ENCODE results near the gene RHNO1.
"Not testable (repeated sequence)": the region's sequence is repeated elsewhere in the genome, so short reads cannot be mapped to it uniquely, and the experiment has no call there.

RHNO1 gene

GRCh38 chr12:2860170-2860569 is 16.9 kb upstream of the RHNO1 start:
- H3F3A ChIP-seq (ENCODE audit: low read depth): no peaks in the 10 kb centered on the region
- H3K9me2 ChIP-seq (replicated peaks; ENCODE audit: low read depth, low read length): no peaks in the 10 kb centered on the region
- H4K20me1 ChIP-seq (ENCODE audit: insufficient read depth, low read length, poor library complexity, severe bottlenecking): peaks cover 4% of the 10 kb centered on the region
- H3K4me2 ChIP-seq (ENCODE audit: low read depth, low read length, poor library complexity, severe bottlenecking): no peak overlapping the region
- H3K36me3 ChIP-seq (ENCODE audit: insufficient read depth, low read length): peaks cover 58% of the 10 kb centered on the region
- H3K27me3 ChIP-seq (ENCODE audit: insufficient read depth, low read length, poor library complexity, severe bottlenecking): no peaks in the 10 kb centered on the region
- H3K9me3 ChIP-seq (ENCODE audit: insufficient read depth, low read depth, low read length): no peaks in the 10 kb centered on the region
- H3K4me3 ChIP-seq (ENCODE audit: low read length, poor library complexity, severe bottlenecking): no peak overlapping the region
- no peaks in the 10 kb centered on the region for H3K4me1 ChIP-seq (ENCODE audit: insufficient read depth, low read length, poor library complexity, severe bottlenecking)
- H2AFZ ChIP-seq (ENCODE audit: low read length): no peak overlapping the region
- no peak overlapping the region for H3K9ac ChIP-seq (ENCODE audit: low read depth, low read length, poor library complexity, severe bottlenecking)
- TF ChIP-seq CTCF (conservative IDR thresholded peaks at IDR 0.05; ENCODE audit: low read length) (no peak), EZH2phosphoT487 (IDR thresholded peaks at IDR 0.05; ENCODE audit: borderline replicate concordance) (no peak)
- no peaks in the 10 kb centered on the region for H3K79me2 ChIP-seq (ENCODE audit: insufficient read depth, low read length)

- H3K79me2 ChIP-seq (ENCODE audit: insufficient read depth, low read length): no peaks in the 10 kb centered on the region
- H3K4me2 ChIP-seq (ENCODE audit: low read depth, low read length, poor library complexity, severe bottlenecking): no peak overlapping the region
- TF ChIP-seq CTCF (conservative IDR thresholded peaks at IDR 0.05; ENCODE audit: low read length) (no peak), EZH2phosphoT487 (IDR thresholded peaks at IDR 0.05; ENCODE audit: borderline replicate concordance) (no peak)
- H3K9me2 ChIP-seq (replicated peaks; ENCODE audit: low read depth, low read length): no peaks in the 10 kb centered on the region
- H3K4me3 ChIP-seq (ENCODE audit: low read length, poor library complexity, severe bottlenecking): no peak overlapping the region
- H4K20me1 ChIP-seq (ENCODE audit: insufficient read depth, low read length, poor library complexity, severe bottlenecking): peaks cover 4% of the 10 kb centered on the region
- H3K9ac ChIP-seq (ENCODE audit: low read depth, low read length, poor library complexity, severe bottlenecking): no peak overlapping the region
- H3K9me3 ChIP-seq (ENCODE audit: insufficient read depth, low read depth, low read length): no peaks in the 10 kb centered on the region
- H3K4me1 ChIP-seq (ENCODE audit: insufficient read depth, low read length, poor library complexity, severe bottlenecking): no peaks in the 10 kb centered on the region
- H3F3A ChIP-seq (ENCODE audit: low read depth): no peaks in the 10 kb centered on the region
- no peaks in the 10 kb centered on the region for H3K27me3 ChIP-seq (ENCODE audit: insufficient read depth, low read length, poor library complexity, severe bottlenecking)
- H2AFZ ChIP-seq (ENCODE audit: low read length): no peak overlapping the region
- H3K36me3 ChIP-seq (ENCODE audit: insufficient read depth, low read length): peaks cover 82% of the 10 kb centered on the region
Measured at GRCh38 chr12:2862876-2863275, 14.1 kb upstream of the RHNO1 start.

- H3F3A ChIP-seq (ENCODE audit: low read depth); H3K9me3 ChIP-seq (ENCODE audit: insufficient read depth, low read depth, low read length); H3K4me2 ChIP-seq (ENCODE audit: low read depth, low read length, poor library complexity, severe bottlenecking); H3K9ac ChIP-seq (ENCODE audit: low read depth, low read length, poor library complexity, severe bottlenecking); H3K79me2 ChIP-seq (ENCODE audit: insufficient read depth, low read length); H3K9me2 ChIP-seq (replicated peaks; ENCODE audit: low read depth, low read length); H2AFZ ChIP-seq (ENCODE audit: low read length); H4K20me1 ChIP-seq (ENCODE audit: insufficient read depth, low read length, poor library complexity, severe bottlenecking); H3K4me3 ChIP-seq (ENCODE audit: low read length, poor library complexity, severe bottlenecking); H3K27me3 ChIP-seq (ENCODE audit: insufficient read depth, low read length, poor library complexity, severe bottlenecking); H3K4me1 ChIP-seq (ENCODE audit: insufficient read depth, low read length, poor library complexity, severe bottlenecking): not testable (repeated sequence)
- peaks cover 82% of the 10 kb centered on the region for H3K36me3 ChIP-seq (ENCODE audit: insufficient read depth, low read length)
Measured at GRCh38 chr12:2863402-2863801, 13.6 kb upstream of the RHNO1 start.

- Histone ChIP-seq H3K36me3 (ENCODE audit: insufficient read depth, low read length) (peaks cover 82% of the 10 kb centered on the region), H3K4me2 (ENCODE audit: low read depth, low read length, poor library complexity, severe bottlenecking) (no peak overlapping the region), H3K4me3 (ENCODE audit: low read length, poor library complexity, severe bottlenecking) (no peak overlapping the region), H3K9me2 (replicated peaks; ENCODE audit: low read depth, low read length) (no peaks in the 10 kb centered on the region), H3K27me3 (ENCODE audit: insufficient read depth, low read length, poor library complexity, severe bottlenecking) (no peaks in the 10 kb centered on the region), H3K9me3 (ENCODE audit: insufficient read depth, low read depth, low read length) (no peaks in the 10 kb centered on the region), H2AFZ (ENCODE audit: low read length) (no peak overlapping the region), H3F3A (ENCODE audit: low read depth) (no peaks in the 10 kb centered on the region), H4K20me1 (ENCODE audit: insufficient read depth, low read length, poor library complexity, severe bottlenecking) (peaks cover 4% of the 10 kb centered on the region), H3K79me2 (ENCODE audit: insufficient read depth, low read length) (peaks cover 12% of the 10 kb centered on the region; the same call in 1 of the 2 replicates), H3K9ac (ENCODE audit: low read depth, low read length, poor library complexity, severe bottlenecking) (no peak overlapping the region), H3K4me1 (ENCODE audit: insufficient read depth, low read length, poor library complexity, severe bottlenecking) (no peaks in the 10 kb centered on the region)
- TF ChIP-seq EZH2phosphoT487 (IDR thresholded peaks at IDR 0.05; ENCODE audit: borderline replicate concordance) (no peak), CTCF (conservative IDR thresholded peaks at IDR 0.05; ENCODE audit: low read length) (no peak)
Measured at GRCh38 chr12:2864198-2864597, 12.8 kb upstream of the RHNO1 start.

GRCh38 chr12:2868986-2869632 is 7.9 kb upstream of the RHNO1 start:
- H3K4me2 ChIP-seq (ENCODE audit: low read depth, low read length, poor library complexity, severe bottlenecking); H2AFZ ChIP-seq (ENCODE audit: low read length); H3K9ac ChIP-seq (ENCODE audit: low read depth, low read length, poor library complexity, severe bottlenecking); H3K9me2 ChIP-seq (replicated peaks; ENCODE audit: low read depth, low read length); H3F3A ChIP-seq (ENCODE audit: low read depth); H3K4me3 ChIP-seq (ENCODE audit: low read length, poor library complexity, severe bottlenecking); H3K9me3 ChIP-seq (ENCODE audit: insufficient read depth, low read depth, low read length); H4K20me1 ChIP-seq (ENCODE audit: insufficient read depth, low read length, poor library complexity, severe bottlenecking); H3K27me3 ChIP-seq (ENCODE audit: insufficient read depth, low read length, poor library complexity, severe bottlenecking): not testable (repeated sequence)
- peaks cover 51% of the 10 kb centered on the region for H3K79me2 ChIP-seq (ENCODE audit: insufficient read depth, low read length)
- peaks cover 76% of the 10 kb centered on the region; the same call in 1 of the 2 replicates for H3K36me3 ChIP-seq (ENCODE audit: insufficient read depth, low read length)
- H3K4me1 ChIP-seq (ENCODE audit: insufficient read depth, low read length, poor library complexity, severe bottlenecking): peaks cover 15% of the 10 kb centered on the region

Data from Loucy (cell line).